Activated T-cell treated with anti-CD3 and anti-CD28 coated beads for 24 hours (primary cell): Measurements from ENCODE around the gene PSKH1.
"Not testable (repeated sequence)": the region's sequence is repeated elsewhere in the genome, so short reads cannot be mapped to it uniquely, and the experiment has no call there.

Experiments used
- DNase-seq: peaks from one replicate; pipeline ENCODE4 v3.0.0-alpha.2; 2020; ENCODE audit warnings: low read depth

PSKH1 gene

GRCh38 chr16:67892899-67893742 lies at the start of gene PSKH1:
Gene PSKH1, plus strand, starts transcription at chr16:67893254. Its CDS starts 15,496 bp downstream, at chr16:67908750.
- DNase-seq, result peak; percentile 91

GRCh38 chr16:67843343-67843765 lies 49.7 kb upstream of the PSKH1 start:
- DNase-seq, result no peak

- DNase-seq, result no peak
These were observed 48.6 kb upstream of the PSKH1 start for GRCh38 chr16:67844497-67844896.

GRCh38 chr16:67845291-67846062 lies 47.6 kb upstream of the PSKH1 start:
- DNase-seq, result no peak

- no peak for DNase-seq
These were observed 47.1 kb upstream of the PSKH1 start for GRCh38 chr16:67846063-67846319.

- DNase-seq, result peak; percentile 94
These were observed 46.6 kb upstream of the PSKH1 start, which contains the start of gene NUTF2 for GRCh38 chr16:67846320-67847063. Gene NUTF2, plus strand, starts transcription at chr16:67846933. Its CDS starts 18,198 bp downstream, at chr16:67865131.

- DNase-seq, result no peak
These were observed 45.8 kb upstream of the PSKH1 start, which contains the start of gene CENPT for GRCh38 chr16:67847064-67847861. Gene CENPT, minus strand, starts transcription at chr16:67847693. Its CDS starts 13,834 bp downstream, at chr16:67833859.

GRCh38 chr16:67848118-67848517 lies 44.9 kb upstream of the PSKH1 start:
- DNase-seq, result no peak

GRCh38 chr16:67853670-67854069 lies 39.4 kb upstream of the PSKH1 start:
- no peak for DNase-seq

GRCh38 chr16:67855789-67856188 lies 37.3 kb upstream of the PSKH1 start:
- DNase-seq, result no peak

- no peak for DNase-seq
These were observed 36.0 kb upstream of the PSKH1 start for GRCh38 chr16:67856927-67857546.

- no peak for DNase-seq
These were observed 35.4 kb upstream of the PSKH1 start for GRCh38 chr16:67857547-67858233.

- no peak for DNase-seq
These were observed 34.6 kb upstream of the PSKH1 start for GRCh38 chr16:67858500-67858899.

- no peak for DNase-seq
These were observed 32.3 kb upstream of the PSKH1 start for GRCh38 chr16:67860589-67861398.

- no peak for DNase-seq
These were observed 31.2 kb upstream of the PSKH1 start for GRCh38 chr16:67861877-67862276.

GRCh38 chr16:67862623-67863583 lies 30.2 kb upstream of the PSKH1 start:
- DNase-seq, result no peak

GRCh38 chr16:67864044-67864443 lies 29.0 kb upstream of the PSKH1 start:
- not testable (repeated sequence) for DNase-seq

- no peak for DNase-seq
These were observed 28.5 kb upstream of the PSKH1 start for GRCh38 chr16:67864594-67864993.
